ENCODE data around the gene ZNF536. TPM values are rescaled to one million over a fixed set of nuclear protein-coding genes. Genes with fewer than 3 reads are reported as not detected.

ZNF536 gene
- total and polyA plus RNA-seq, 9 donors: 0.13 to 0.52 (median 0.28) TPM; not detected in 4

GRCh38 chr19:30473334-30473867, 101.2 kb downstream of the ZNF536 start:
- H3K9me3 ChIP-seq: no peaks in the 10 kb centered on the region
- no peaks in the 10 kb centered on the region for H3K27me3 ChIP-seq
- H3K4me3 ChIP-seq: no peak overlapping the region
- 85 to 92% (median 92%) methylated on average over 5 of the region's 5 CpGs for WGBS, 3 donors
- intact Hi-C loops (cut with DNase I): no loop called here
- no peaks in the 10 kb centered on the region for H3K4me1 ChIP-seq (ENCODE audit: insufficient read depth)
- no peak overlapping the region for H3K27ac ChIP-seq
- no peaks in the 10 kb centered on the region for H3K36me3 ChIP-seq
- no peak for DNase-seq
- TF ChIP-seq, protein P1, sequence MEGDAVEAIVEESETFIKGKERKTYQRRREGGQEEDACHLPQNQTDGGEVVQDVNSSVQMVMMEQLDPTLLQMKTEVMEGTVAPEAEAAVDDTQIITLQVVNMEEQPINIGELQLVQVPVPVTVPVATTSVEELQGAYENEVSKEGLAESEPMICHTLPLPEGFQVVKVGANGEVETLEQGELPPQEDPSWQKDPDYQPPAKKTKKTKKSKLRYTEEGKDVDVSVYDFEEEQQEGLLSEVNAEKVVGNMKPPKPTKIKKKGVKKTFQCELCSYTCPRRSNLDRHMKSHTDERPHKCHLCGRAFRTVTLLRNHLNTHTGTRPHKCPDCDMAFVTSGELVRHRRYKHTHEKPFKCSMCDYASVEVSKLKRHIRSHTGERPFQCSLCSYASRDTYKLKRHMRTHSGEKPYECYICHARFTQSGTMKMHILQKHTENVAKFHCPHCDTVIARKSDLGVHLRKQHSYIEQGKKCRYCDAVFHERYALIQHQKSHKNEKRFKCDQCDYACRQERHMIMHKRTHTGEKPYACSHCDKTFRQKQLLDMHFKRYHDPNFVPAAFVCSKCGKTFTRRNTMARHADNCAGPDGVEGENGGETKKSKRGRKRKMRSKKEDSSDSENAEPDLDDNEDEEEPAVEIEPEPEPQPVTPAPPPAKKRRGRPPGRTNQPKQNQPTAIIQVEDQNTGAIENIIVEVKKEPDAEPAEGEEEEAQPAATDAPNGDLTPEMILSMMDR (IDR thresholded peaks at IDR 0.05): no peak
- TF ChIP-seq EP300 (IDR thresholded peaks at IDR 0.05) (no peak), POLR2A (IDR thresholded peaks at IDR 0.05) (no peak)

- no peak overlapping the region for H3K4me3 ChIP-seq
Observed at GRCh38 chr19:30476997-30477396, 104.8 kb downstream of the ZNF536 start.

DNA sequence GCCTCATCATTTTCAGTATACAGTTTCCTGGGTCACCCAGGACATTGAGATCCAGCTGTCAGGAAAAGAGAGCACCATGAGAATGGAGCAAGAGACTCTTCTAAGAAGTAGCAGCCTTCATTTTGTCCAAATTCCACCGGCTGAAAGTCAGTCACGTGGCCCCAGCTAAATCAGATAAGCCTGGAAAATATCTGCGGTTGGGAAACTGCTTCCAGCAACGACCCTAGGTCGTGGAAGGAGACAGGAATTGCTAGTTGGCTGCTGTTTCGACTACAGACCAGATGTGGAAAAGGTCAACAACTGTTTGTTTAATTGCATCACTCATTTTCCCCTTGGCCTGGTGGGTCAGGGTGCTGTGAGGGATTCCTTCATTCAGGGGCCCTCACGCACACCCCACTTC, 107.0 kb downstream of the ZNF536 start:
- Histone ChIP-seq H3K27me3 (no peaks in the 10 kb centered on the region), H3K9me3 (no peaks in the 10 kb centered on the region), H3K27ac (no peak overlapping the region), H3K4me1 (ENCODE audit: insufficient read depth) (no peaks in the 10 kb centered on the region), H3K4me3 (no peak overlapping the region), H3K36me3 (no peaks in the 10 kb centered on the region)
- no peak for DNase-seq
- 14 to 21% (median 20%) methylated on average over 7 of the region's 7 CpGs for WGBS, 3 donors
- intact Hi-C loops (cut with DNase I): no loop called here
- TF ChIP-seq EP300 (IDR thresholded peaks at IDR 0.05): no peak

More at GRCh38 chr19:30476997-30477396, 104.8 kb downstream of the ZNF536 start:
- 80 to 87% (median 82%) methylated on average over 2 of the region's 2 CpGs for WGBS, 3 donors
- DNase-seq: no peak
- TF ChIP-seq EP300 (IDR thresholded peaks at IDR 0.05) (no peak), POLR2A (IDR thresholded peaks at IDR 0.05) (no peak)
- TF ChIP-seq, protein P1 (IDR thresholded peaks at IDR 0.05): no peak
- H3K27me3 ChIP-seq: no peaks in the 10 kb centered on the region
- no peaks in the 10 kb centered on the region for H3K4me1 ChIP-seq (ENCODE audit: insufficient read depth)
- no peaks in the 10 kb centered on the region for H3K36me3 ChIP-seq
- intact Hi-C loops (cut with DNase I): no loop called here
- H3K9me3 ChIP-seq: no peaks in the 10 kb centered on the region
- H3K27ac ChIP-seq: no peak overlapping the region

- no peaks in the 10 kb centered on the region for H3K9me3 ChIP-seq
- no peaks in the 10 kb centered on the region for H3K27me3 ChIP-seq
- 15 to 32% (median 18%) methylated on average over 6 of the region's 6 CpGs for WGBS, 3 donors
- DNase-seq: no peak
- intact Hi-C loops (cut with DNase I): no loop called here
- H3K4me1 ChIP-seq (ENCODE audit: insufficient read depth): no peaks in the 10 kb centered on the region
- no peaks in the 10 kb centered on the region for H3K36me3 ChIP-seq
- TF ChIP-seq POLR2A (IDR thresholded peaks at IDR 0.05) (no peak), EP300 (IDR thresholded peaks at IDR 0.05) (no peak)
- TF ChIP-seq, protein P1 (IDR thresholded peaks at IDR 0.05): no peak
- no peak overlapping the region for H3K4me3 ChIP-seq
- no peak overlapping the region for H3K27ac ChIP-seq
Observed at GRCh38 chr19:30480097-30480496, 107.9 kb downstream of the ZNF536 start.

DNA sequence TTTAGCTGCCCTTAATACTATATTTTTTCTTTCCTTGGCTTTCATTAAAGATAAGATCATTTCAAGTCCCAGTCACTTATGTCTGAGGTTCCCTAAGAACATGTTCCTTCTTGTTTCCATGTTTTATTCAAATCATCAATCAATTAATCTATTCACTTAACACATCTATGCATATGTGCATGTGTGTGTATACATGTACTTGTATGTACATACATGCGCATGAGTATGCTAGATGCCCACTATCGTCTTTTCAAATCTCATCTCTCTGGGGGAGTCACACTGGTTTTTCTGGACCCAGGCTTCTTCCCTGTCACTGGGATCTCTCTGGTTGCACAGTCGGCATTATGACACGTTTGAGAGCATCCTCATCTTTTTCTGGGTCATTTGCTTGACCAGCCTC, 108.9 kb downstream of the ZNF536 start:
- Histone ChIP-seq H3K4me3 (no peak overlapping the region), H3K36me3 (no peaks in the 10 kb centered on the region), H3K9me3 (no peaks in the 10 kb centered on the region), H3K4me1 (ENCODE audit: insufficient read depth) (no peaks in the 10 kb centered on the region), H3K27me3 (no peaks in the 10 kb centered on the region), H3K27ac (no peak overlapping the region)
- intact Hi-C loops (cut with DNase I): no loop called here
- TF ChIP-seq, protein P1 (IDR thresholded peaks at IDR 0.05): no peak
- no peak for TF ChIP-seq POLR2A (IDR thresholded peaks at IDR 0.05)
- 84 to 89% (median 88%) methylated on average over 4 of the region's 4 CpGs for WGBS, 3 donors
- no peak for DNase-seq

All from ovary (tissue), 9 donors.